ENCODE data around the gene CAPN2. TPM values are rescaled to one million over a fixed set of nuclear protein-coding genes. Genes with fewer than 3 reads are reported as not detected.
A peak's percentile ranks its signal among the peaks of the same experiment; 100 is the strongest.

Gene CAPN2
- total RNA-seq, 4 donors from 2014 or later, result 134 to 155 (median 148) TPM

GRCh38 chr1:223717123-223717522, 4.8 kb downstream of the CAPN2 start:
- intact Hi-C loops (cut with DNase I), result no loop called here
- Histone ChIP-seq H3K4me1 (peaks cover 31 to 52% of the 10 kb centered on the region in 2 donors), H3K27me3 (no peaks in the 10 kb centered on the region), H3K36me3 (peaks cover 23 to 25% of the 10 kb centered on the region in 2 donors), H3K4me3 (replicated peaks in 1 of 3) (no peak overlapping the region), H3K27ac (no peak overlapping the region), H3K9me3 (no peaks in the 10 kb centered on the region)
- no peak for DNase-seq
- WGBS, 2 donors, result 90 to 92% methylated on average over 5 of the region's 5 CpGs
- TF ChIP-seq, protein P1, sequence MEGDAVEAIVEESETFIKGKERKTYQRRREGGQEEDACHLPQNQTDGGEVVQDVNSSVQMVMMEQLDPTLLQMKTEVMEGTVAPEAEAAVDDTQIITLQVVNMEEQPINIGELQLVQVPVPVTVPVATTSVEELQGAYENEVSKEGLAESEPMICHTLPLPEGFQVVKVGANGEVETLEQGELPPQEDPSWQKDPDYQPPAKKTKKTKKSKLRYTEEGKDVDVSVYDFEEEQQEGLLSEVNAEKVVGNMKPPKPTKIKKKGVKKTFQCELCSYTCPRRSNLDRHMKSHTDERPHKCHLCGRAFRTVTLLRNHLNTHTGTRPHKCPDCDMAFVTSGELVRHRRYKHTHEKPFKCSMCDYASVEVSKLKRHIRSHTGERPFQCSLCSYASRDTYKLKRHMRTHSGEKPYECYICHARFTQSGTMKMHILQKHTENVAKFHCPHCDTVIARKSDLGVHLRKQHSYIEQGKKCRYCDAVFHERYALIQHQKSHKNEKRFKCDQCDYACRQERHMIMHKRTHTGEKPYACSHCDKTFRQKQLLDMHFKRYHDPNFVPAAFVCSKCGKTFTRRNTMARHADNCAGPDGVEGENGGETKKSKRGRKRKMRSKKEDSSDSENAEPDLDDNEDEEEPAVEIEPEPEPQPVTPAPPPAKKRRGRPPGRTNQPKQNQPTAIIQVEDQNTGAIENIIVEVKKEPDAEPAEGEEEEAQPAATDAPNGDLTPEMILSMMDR (IDR thresholded peaks at IDR 0.05), result no peak
- TF ChIP-seq POLR2A (IDR thresholded peaks at IDR 0.05), result no peak

DNA sequence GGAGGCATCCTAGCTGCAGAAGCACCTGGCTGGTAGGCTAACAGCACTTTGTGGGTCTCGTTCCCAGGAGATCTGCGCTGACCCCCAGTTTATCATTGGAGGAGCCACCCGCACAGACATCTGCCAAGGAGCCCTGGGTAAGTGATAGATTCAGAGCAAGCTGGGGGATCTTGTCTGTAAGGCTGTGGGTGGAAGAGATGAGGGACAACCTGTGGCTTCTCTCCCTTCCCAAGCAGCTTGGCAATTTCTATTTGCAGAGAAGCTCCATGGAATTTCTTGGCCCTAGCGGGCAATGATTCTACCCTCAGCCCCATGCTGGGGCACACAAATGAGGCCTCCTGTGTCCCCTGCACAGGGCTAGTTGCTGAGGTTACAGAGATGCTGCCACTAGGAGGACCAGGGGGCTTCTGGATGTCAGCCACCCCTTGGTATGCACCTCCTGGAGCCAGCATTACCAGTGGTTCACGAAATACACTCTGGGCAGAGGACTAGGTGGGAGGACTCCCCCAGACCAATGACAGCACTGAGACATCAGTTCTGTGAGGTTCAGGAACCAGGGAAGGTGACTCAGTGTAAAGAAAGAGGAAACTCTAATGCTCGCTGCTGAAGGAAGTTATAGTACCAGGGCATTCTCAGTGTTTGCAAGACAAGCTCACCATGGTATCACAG, 5.5 kb downstream of the CAPN2 start:
- H3K4me3 ChIP-seq (replicated peaks in 1 of 3), result no peak overlapping the region
- no peaks in the 10 kb centered on the region for H3K27me3 ChIP-seq
- H3K9me3 ChIP-seq, result no peaks in the 10 kb centered on the region
- peaks cover 31 to 52% of the 10 kb centered on the region in 2 donors for H3K4me1 ChIP-seq
- no peak for TF ChIP-seq POLR2A (IDR thresholded peaks at IDR 0.05)
- TF ChIP-seq, protein P1 (IDR thresholded peaks at IDR 0.05), result no peak
- WGBS, 2 donors, result 88 to 91% methylated on average over 6 of the region's 6 CpGs
- intact Hi-C loops (cut with DNase I), result no loop called here
- H3K27ac ChIP-seq, result peak overlapping the region in 1 of 3 donors; percentile 2
- no peak for DNase-seq
- peaks cover 24 to 25% of the 10 kb centered on the region in 2 donors for H3K36me3 ChIP-seq

GRCh38 chr1:223718850-223719249, 6.5 kb downstream of the CAPN2 start:
- 63 to 66% methylated on average over 5 of the region's 5 CpGs for WGBS, 2 donors
- intact Hi-C loops (cut with DNase I), result no loop called here
- peak overlapping the region in 2 of 3 donors; percentile 3 to 42 for H3K27ac ChIP-seq
- peaks cover 25 to 26% of the 10 kb centered on the region in 2 donors for H3K36me3 ChIP-seq
- H3K4me1 ChIP-seq, result peaks cover 23 to 46% of the 10 kb centered on the region in 2 donors
- TF ChIP-seq, protein P1 (IDR thresholded peaks at IDR 0.05), result no peak
- TF ChIP-seq POLR2A (IDR thresholded peaks at IDR 0.05), result no peak
- DNase-seq, result no peak
- H3K27me3 ChIP-seq, result no peaks in the 10 kb centered on the region
- H3K9me3 ChIP-seq, result no peaks in the 10 kb centered on the region
- H3K4me3 ChIP-seq (replicated peaks in 1 of 3), result no peak overlapping the region

- H3K4me1 ChIP-seq, result peaks cover 5 to 32% of the 10 kb centered on the region in 2 donors
- peaks cover 25 to 26% of the 10 kb centered on the region in 2 donors for H3K36me3 ChIP-seq
- no peak overlapping the region for H3K4me3 ChIP-seq (replicated peaks in 1 of 3)
- H3K27me3 ChIP-seq, result no peaks in the 10 kb centered on the region
- TF ChIP-seq POLR2A (IDR thresholded peaks at IDR 0.05), result no peak
- TF ChIP-seq, protein P1 (IDR thresholded peaks at IDR 0.05), result no peak
- no peak for DNase-seq
- H3K9me3 ChIP-seq, result no peaks in the 10 kb centered on the region
- 73% methylated on average over 4 of the region's 4 CpGs for WGBS, 2 donors
- H3K27ac ChIP-seq, result peak overlapping the region in 1 of 3 donors; percentile 12
- intact Hi-C loops (cut with DNase I), result no loop called here
These were observed 8.7 kb downstream of the CAPN2 start for GRCh38 chr1:223720971-223721591.
